HG03175 (cell line): Measurements from ENCODE around the gene SPECC1L.

ENCODE experiments used
- ATAC-seq: cut with Tn5 transposase; IDR thresholded peaks from one replicate; pipeline ENCODE4 v1.9.1; 2021; ENCODE audit warnings: mild to moderate bottlenecking, moderate library complexity; ENCODE audit not compliant: unreplicated experiment

Gene SPECC1L

GRCh38 chr22:24322522-24322921, 51.9 kb downstream of the SPECC1L start:
- no peak for ATAC-seq

- no peak for ATAC-seq
These were observed 52.6 kb downstream of the SPECC1L start for GRCh38 chr22:24323233-24323632.

- ATAC-seq = no peak
These were observed 53.1 kb downstream of the SPECC1L start for GRCh38 chr22:24323695-24324094.

GRCh38 chr22:24324137-24324536, 53.5 kb downstream of the SPECC1L start:
- ATAC-seq = no peak

- no peak for ATAC-seq
These were observed 54.6 kb downstream of the SPECC1L start for GRCh38 chr22:24325105-24325757.

GRCh38 chr22:24326266-24326665, 55.6 kb downstream of the SPECC1L start:
- no peak for ATAC-seq

- no peak for ATAC-seq
These were observed 57.2 kb downstream of the SPECC1L start for GRCh38 chr22:24327832-24328231.

GRCh38 chr22:24329453-24329852, 58.8 kb downstream of the SPECC1L start:
- ATAC-seq = no peak

GRCh38 chr22:24330636-24331035, 60.0 kb downstream of the SPECC1L start:
- ATAC-seq = no peak

GRCh38 chr22:24331468-24332440, 61.1 kb downstream of the SPECC1L start:
- no peak for ATAC-seq

GRCh38 chr22:24333301-24333700, 62.7 kb downstream of the SPECC1L start:
- ATAC-seq = no peak

GRCh38 chr22:24335496-24335895, 64.9 kb downstream of the SPECC1L start:
- no peak for ATAC-seq

GRCh38 chr22:24337894-24338645, 67.4 kb downstream of the SPECC1L start:
- no peak for ATAC-seq

GRCh38 chr22:24338726-24339451, 68.3 kb downstream of the SPECC1L start:
- ATAC-seq = no peak

- ATAC-seq = no peak
These were observed 68.8 kb downstream of the SPECC1L start for GRCh38 chr22:24339452-24339747.

- no peak for ATAC-seq
These were observed 71.0 kb downstream of the SPECC1L start for GRCh38 chr22:24341627-24342026.

GRCh38 chr22:24350627-24351026, 80.0 kb downstream of the SPECC1L start:
- no peak for ATAC-seq

GRCh38 chr22:24353121-24353520, 82.5 kb downstream of the SPECC1L start:
- ATAC-seq = no peak

GRCh38 chr22:24355574-24355973, 84.9 kb downstream of the SPECC1L start:
- no peak for ATAC-seq

GRCh38 chr22:24357547-24357946, 86.9 kb downstream of the SPECC1L start:
- no peak for ATAC-seq
